Fibroblast of lung (primary cell): ENCODE data around the gene NLGN4X. TPM values are rescaled to one million over a fixed set of nuclear protein-coding genes. Genes with fewer than 3 reads are reported as not detected.

Experiments used
- DNase-seq, 2 donors: peaks; one replicate each; pipeline versions ENCODE4 v3.0.0 to v3.0.0-alpha.2; 2010; ENCODE audit warnings: low read depth in 2 of 2
- H2AFZ ChIP-seq: 2 replicates; pipeline ENCODE4 v1.5.1; 2012; ENCODE audit warnings: low read length, control low read depth, inconsistent platforms
- H3K27ac ChIP-seq: 2 replicates; pipeline ENCODE4 v1.5.1; 2011; ENCODE audit warnings: low read length, control low read depth; ENCODE audit not compliant: insufficient read depth
- H3K27me3 ChIP-seq: 2 replicates; pipeline ENCODE4 v1.5.1; 2011; ENCODE audit warnings: mild to moderate bottlenecking, low read length; ENCODE audit not compliant: control insufficient read depth, insufficient read depth
- H3K36me3 ChIP-seq: 2 replicates; pipeline ENCODE4 v1.5.1; 2011; ENCODE audit warnings: low read length; ENCODE audit not compliant: control insufficient read depth, insufficient read depth
- H3K4me1 ChIP-seq: 2 replicates; pipeline ENCODE4 v1.5.1; 2011; ENCODE audit warnings: low read length; ENCODE audit not compliant: control insufficient read depth, insufficient read depth; ENCODE audit errors: extremely low read depth
- H3K4me2 ChIP-seq: 2 replicates; pipeline ENCODE4 v1.5.1; 2011; ENCODE audit warnings: low read length, control low read depth; ENCODE audit not compliant: insufficient read depth; ENCODE audit errors: extremely low read depth
- H3K4me3 ChIP-seq, 4 experiments: fragments of 200-600 bp in 1 of 4; sonication (generic) in 1 of 4; replicated peaks in 1 of 4; 2 replicates each; pipeline ENCODE4 v1.5.1; 2011 to 2016; ENCODE audit warnings: low read length in 4 of 4, low read depth in 3 of 4, mild to moderate bottlenecking in 3 of 4, control low read depth in 2 of 4, inconsistent platforms in 1 of 4, mixed read lengths in 1 of 4; ENCODE audit not compliant: insufficient read depth in 1 of 4; ENCODE audit errors: control extremely low read depth in 1 of 4
- H3K79me2 ChIP-seq: 2 replicates; pipeline ENCODE4 v1.5.1; 2012; ENCODE audit warnings: mild to moderate bottlenecking, low read length, inconsistent platforms; ENCODE audit not compliant: control insufficient read depth, insufficient read depth
- H3K9ac ChIP-seq: 2 replicates; pipeline ENCODE4 v1.5.1; 2011; ENCODE audit warnings: mild to moderate bottlenecking, low read length, control low read depth; ENCODE audit not compliant: insufficient read depth
- H3K9me3 ChIP-seq: 2 replicates; pipeline ENCODE4 v1.5.1; 2012; ENCODE audit warnings: low read depth, low read length; ENCODE audit not compliant: control insufficient read depth, insufficient read depth
- H4K20me1 ChIP-seq: 2 replicates; pipeline ENCODE4 v1.5.1; 2011; ENCODE audit warnings: low read length; ENCODE audit not compliant: control insufficient read depth, insufficient read depth; ENCODE audit errors: extremely low read depth
- CTCF ChIP-seq, 2 donors: IDR thresholded peaks in 1 of 2; conservative IDR thresholded peaks in 1 of 2; 1 replicate in 1 of 2; 2 replicates in 1 of 2; pipeline ENCODE4 v1.5.1; 2011 to 2012; ENCODE audit warnings: low read length in 2 of 2, control low read depth in 1 of 2, inconsistent platforms in 1 of 2, low read depth in 1 of 2, mild to moderate bottlenecking in 1 of 2
- EZH2 ChIP-seq: IDR thresholded peaks from 2 replicates; pipeline ENCODE4 v1.5.1; 2012; ENCODE audit warnings: low read length, control low read depth, mild to moderate bottlenecking; ENCODE audit errors: missing control alignments
- polyA plus RNA-seq, 2 donors: library from polyadenylated mRNA; depleted of rRNA in 1 of 2; stranded (reverse) in 1 of 2; unstranded in 1 of 2; fragments of >200 nt; gene quantifications; 2 replicates each; pipeline ENCODE4 v1.2.1, GENCODE V29; 2011 to 2012; ENCODE audit warnings: missing spikeins in 1 of 2
- total RNA-seq: library from RNA; depleted of rRNA; stranded (reverse); fragments of >200 nt; gene quantifications from 2 replicates; pipeline ENCODE4 v1.2.1, GENCODE V29; 2014

NLGN4X gene
- total and polyA plus RNA-seq, 2 donors (not counting 1 experiment from before 2014, with no cell fraction given): 0.16 TPM; not detected in 1

GRCh38 chrX:6175914-6176313 lies 52.8 kb downstream of the NLGN4X start:
- H2AFZ ChIP-seq: no peak overlapping the region
- no peaks in the 10 kb centered on the region for H3K36me3 ChIP-seq
- no peak overlapping the region for H3K9ac ChIP-seq
- H3K4me1 ChIP-seq: no peaks in the 10 kb centered on the region
- no peaks in the 10 kb centered on the region for H3K79me2 ChIP-seq
- H3K4me3 ChIP-seq: no peak overlapping the region
- no peaks in the 10 kb centered on the region for H3K9me3 ChIP-seq
- no peak for TF ChIP-seq CTCF (conservative IDR thresholded peaks at IDR 0.05 in 1 of 2, IDR thresholded peaks at IDR 0.05 in 1 of 2; ENCODE audit: low read depth in 1 of 2, low read length in 2 of 2)
- no peak for TF ChIP-seq EZH2
- no peaks in the 10 kb centered on the region for H4K20me1 ChIP-seq
- no peaks in the 10 kb centered on the region for H3K27me3 ChIP-seq
- no peak overlapping the region for H3K27ac ChIP-seq
- H3K4me2 ChIP-seq: no peak overlapping the region
- no peak for DNase-seq

- Histone ChIP-seq H3K27me3 (no peaks in the 10 kb centered on the region), H2AFZ (no peak overlapping the region), H3K4me3 (no peak overlapping the region), H3K9ac (no peak overlapping the region), H3K4me1 (no peaks in the 10 kb centered on the region), H3K79me2 (no peaks in the 10 kb centered on the region), H3K36me3 (no peaks in the 10 kb centered on the region), H4K20me1 (no peaks in the 10 kb centered on the region), H3K9me3 (no peaks in the 10 kb centered on the region), H3K27ac (no peak overlapping the region), H3K4me2 (no peak overlapping the region)
- no peak for TF ChIP-seq EZH2
- no peak for TF ChIP-seq CTCF (conservative IDR thresholded peaks at IDR 0.05 in 1 of 2, IDR thresholded peaks at IDR 0.05 in 1 of 2; ENCODE audit: low read depth in 1 of 2, low read length in 2 of 2)
- DNase-seq: no peak
These were observed 58.2 kb downstream of the NLGN4X start for GRCh38 chrX:6170424-6170823.

GRCh38 chrX:6169407-6169806 lies 59.3 kb downstream of the NLGN4X start:
- DNase-seq: no peak
- no peak overlapping the region for H2AFZ ChIP-seq

More at GRCh38 chrX:6169407-6169806, 59.3 kb downstream of the NLGN4X start:
- Histone ChIP-seq H3K4me3 (no peak overlapping the region), H4K20me1 (no peaks in the 10 kb centered on the region), H3K4me2 (no peak overlapping the region), H3K79me2 (no peaks in the 10 kb centered on the region), H3K27ac (no peak overlapping the region), H3K36me3 (no peaks in the 10 kb centered on the region), H3K9me3 (no peaks in the 10 kb centered on the region), H3K9ac (no peak overlapping the region), H3K27me3 (no peaks in the 10 kb centered on the region), H3K4me1 (no peaks in the 10 kb centered on the region)
- no peak for TF ChIP-seq EZH2
- TF ChIP-seq CTCF (conservative IDR thresholded peaks at IDR 0.05 in 1 of 2, IDR thresholded peaks at IDR 0.05 in 1 of 2; ENCODE audit: low read depth in 1 of 2, low read length in 2 of 2): no peak
